KOPT-K1 (cell line): Measurements from ENCODE around the gene MELTF.
A peak's percentile ranks its signal among the peaks of the same experiment; 100 is the strongest.

ENCODE experiments used
- H3K27ac ChIP-seq: fragments of 200-600 bp; sonication (generic); 2 replicates; pipeline ENCODE4 v1.5.1; 2016; ENCODE audit warnings: antibody characterized with exemption, mild to moderate bottlenecking, low read depth, low read length; ENCODE audit not compliant: poor library complexity, severe bottlenecking
- H3K36me3 ChIP-seq: fragments of 200-600 bp; sonication (generic); 2 replicates; pipeline ENCODE4 v1.5.1; 2017; ENCODE audit warnings: antibody characterized with exemption, mild to moderate bottlenecking, low read length, moderate library complexity; ENCODE audit not compliant: insufficient read depth
- H3K9me3 ChIP-seq: fragments of 200-600 bp; sonication (generic); 2 replicates; pipeline ENCODE4 v1.5.1; 2017; ENCODE audit warnings: antibody characterized with exemption, low read length, mild to moderate bottlenecking; ENCODE audit not compliant: insufficient read depth, poor library complexity, severe bottlenecking

The MELTF gene

DNA sequence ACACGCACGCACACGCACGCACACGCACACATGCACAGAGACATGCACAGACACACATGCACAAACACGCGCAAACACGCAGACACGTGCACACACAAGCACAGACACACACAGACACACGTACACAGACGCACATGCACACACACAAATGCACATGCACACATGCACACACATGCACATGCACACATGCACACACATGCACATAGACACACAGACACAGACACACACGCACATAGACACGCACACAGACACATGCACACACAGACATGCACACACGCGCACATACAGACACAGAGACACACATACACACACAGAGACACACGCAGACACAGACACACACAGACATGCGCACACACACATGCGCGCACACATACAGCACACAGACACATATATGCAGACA is 34.6 kb downstream of the MELTF start:
- H3K36me3 ChIP-seq = no peaks in the 10 kb centered on the region
- peak overlapping the region; percentile 54 for H3K27ac ChIP-seq
- H3K9me3 ChIP-seq = no peaks in the 10 kb centered on the region

DNA sequence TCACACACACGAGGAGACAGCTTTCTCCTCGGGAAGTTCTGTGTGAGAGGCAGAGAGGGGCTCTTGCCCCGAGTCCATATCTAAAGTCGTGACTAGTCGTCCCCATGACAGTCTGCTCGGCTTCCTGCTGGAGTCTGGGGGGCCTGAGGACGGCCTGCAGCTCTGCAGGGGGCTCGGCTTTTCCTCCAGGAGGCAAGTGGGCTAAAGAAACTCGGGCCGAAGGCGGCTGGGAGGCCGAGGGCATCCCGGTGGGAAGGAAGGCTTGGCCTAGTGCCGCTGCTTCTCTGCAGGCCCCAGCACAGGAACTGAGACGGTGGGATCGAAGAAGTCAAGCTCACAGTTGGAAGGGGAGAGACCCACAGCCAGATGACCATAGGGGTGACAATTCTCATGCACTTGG is 35.6 kb downstream of the MELTF start:
- Histone ChIP-seq H3K27ac (no peak overlapping the region), H3K9me3 (no peaks in the 10 kb centered on the region), H3K36me3 (no peaks in the 10 kb centered on the region)

DNA sequence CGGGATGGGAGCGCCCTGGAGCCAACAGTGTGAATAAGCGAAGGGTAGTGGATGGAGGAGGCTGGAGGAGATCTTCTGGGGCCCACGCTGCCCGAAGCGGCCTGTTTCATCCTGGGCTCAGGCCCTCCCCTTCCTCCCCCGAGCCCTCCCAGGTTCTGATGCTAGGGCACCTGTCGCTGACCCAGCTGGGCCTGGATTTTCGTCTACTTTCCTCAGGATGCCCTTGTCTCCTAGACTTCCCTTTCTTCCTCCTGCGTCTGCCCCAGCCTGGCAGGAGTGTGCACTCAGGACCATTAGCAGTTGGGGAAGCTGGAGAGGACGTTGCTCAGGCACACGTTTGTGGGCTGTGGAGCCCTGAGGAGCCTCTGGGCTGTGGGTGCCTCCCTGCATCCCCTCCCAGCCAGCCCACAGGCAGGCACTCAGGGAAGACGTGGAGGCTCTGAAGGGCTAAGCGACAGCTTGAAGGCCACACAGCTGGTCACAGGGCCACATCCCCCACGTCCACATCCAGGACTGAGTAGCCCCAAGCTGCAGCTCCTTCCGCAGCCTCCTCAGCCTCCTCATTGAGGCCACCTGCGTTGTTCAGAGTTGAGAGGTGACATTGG is 37.1 kb downstream of the MELTF start:
- no peaks in the 10 kb centered on the region for H3K36me3 ChIP-seq
- no peak overlapping the region for H3K27ac ChIP-seq
- H3K9me3 ChIP-seq = no peaks in the 10 kb centered on the region

DNA sequence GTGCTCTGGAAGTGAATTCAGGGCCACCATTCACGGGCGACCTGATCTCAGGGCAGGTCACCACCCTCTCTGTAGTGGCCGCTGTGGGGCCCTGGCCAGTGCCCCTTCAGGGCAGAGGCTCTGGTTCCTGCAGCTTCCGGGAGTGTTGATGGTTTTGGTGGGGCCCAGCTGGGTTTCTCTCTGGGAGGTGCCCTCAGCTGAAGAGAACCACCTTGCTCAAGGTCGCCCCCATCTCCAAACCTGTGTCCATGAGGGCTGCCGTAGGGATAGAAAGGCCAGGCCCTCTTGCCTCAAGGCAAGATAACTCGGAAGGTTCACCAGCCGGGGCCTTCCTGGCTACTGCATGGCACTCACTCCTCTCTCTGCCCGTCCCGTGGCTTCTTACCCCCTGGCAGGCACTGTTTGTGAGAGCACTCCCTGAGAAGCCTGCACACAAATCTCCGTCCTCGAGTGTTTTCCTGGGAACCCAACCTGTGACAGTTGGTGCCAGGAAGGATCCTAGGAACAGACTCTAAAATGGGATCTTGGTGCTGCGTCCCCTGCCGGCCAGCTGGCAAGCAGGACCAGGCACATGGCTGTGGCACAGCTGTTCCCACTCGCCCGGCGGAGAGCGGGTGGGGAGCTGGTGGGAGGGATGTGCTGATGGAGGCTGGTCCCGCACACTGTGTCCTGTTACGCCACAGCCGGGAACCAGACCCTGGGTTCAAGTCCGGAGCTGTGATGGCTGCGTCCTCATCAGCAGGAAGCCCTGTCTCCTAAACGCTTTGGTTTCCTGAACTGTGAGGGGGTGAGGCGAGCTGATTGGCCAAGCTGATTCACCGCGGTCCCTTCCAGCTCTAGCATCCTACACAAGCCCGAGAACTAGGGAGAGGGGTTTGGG is 37.8 kb downstream of the MELTF start:
- Histone ChIP-seq H3K36me3 (no peaks in the 10 kb centered on the region), H3K9me3 (no peaks in the 10 kb centered on the region), H3K27ac (no peak overlapping the region)

DNA sequence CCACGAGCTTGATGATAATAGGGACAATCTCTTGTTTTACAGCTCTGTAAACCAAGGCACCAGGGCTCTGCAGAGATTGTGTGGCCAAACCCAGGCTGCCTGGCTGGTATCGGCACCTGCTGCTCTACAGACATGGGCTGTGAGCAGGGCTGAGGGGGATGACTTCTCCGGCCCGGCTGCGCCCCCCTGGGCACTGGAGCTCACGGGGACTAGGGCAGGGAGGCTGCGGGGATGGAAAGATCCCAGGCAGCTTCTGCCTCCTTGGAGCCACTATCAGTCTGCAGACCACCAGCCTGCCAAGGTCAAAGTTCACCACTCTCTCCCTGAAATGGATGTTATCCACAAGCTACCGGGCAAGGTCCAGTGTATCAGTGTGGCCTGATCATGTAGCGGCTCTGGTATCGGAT is 39.0 kb downstream of the MELTF start:
- H3K27ac ChIP-seq = no peak overlapping the region
- H3K36me3 ChIP-seq = no peaks in the 10 kb centered on the region

DNA sequence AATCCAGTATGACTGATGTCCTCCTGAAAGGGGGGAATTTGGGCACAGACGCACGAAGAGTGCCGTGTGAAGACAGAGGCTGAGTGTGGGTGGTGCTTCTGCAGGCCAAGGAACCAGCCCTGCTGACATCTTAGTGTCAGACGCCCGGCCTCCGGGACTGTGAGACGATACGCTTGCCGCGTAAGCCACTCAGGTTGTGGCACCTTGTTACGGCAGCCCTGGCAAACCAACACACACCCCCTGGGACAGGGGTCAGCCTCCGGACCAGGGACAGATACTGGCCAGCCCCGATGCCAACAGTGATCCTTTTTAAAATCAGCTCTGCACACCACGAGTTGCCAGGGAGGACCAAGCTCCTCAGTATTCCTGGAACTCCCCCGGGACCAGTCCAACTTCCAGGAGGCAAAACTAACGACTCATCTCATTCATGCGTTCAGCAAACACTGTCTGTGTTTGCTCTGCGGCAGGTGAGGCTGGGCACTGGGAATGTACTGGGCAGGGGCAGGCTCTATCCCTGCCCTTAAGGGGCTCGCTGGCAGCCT is 39.8 kb downstream of the MELTF start:
- Histone ChIP-seq H3K27ac (no peak overlapping the region), H3K36me3 (no peaks in the 10 kb centered on the region), H3K9me3 (no peaks in the 10 kb centered on the region)

More for the DNA sequence above, 39.0 kb downstream of the MELTF start:
- H3K9me3 ChIP-seq = no peaks in the 10 kb centered on the region

DNA sequence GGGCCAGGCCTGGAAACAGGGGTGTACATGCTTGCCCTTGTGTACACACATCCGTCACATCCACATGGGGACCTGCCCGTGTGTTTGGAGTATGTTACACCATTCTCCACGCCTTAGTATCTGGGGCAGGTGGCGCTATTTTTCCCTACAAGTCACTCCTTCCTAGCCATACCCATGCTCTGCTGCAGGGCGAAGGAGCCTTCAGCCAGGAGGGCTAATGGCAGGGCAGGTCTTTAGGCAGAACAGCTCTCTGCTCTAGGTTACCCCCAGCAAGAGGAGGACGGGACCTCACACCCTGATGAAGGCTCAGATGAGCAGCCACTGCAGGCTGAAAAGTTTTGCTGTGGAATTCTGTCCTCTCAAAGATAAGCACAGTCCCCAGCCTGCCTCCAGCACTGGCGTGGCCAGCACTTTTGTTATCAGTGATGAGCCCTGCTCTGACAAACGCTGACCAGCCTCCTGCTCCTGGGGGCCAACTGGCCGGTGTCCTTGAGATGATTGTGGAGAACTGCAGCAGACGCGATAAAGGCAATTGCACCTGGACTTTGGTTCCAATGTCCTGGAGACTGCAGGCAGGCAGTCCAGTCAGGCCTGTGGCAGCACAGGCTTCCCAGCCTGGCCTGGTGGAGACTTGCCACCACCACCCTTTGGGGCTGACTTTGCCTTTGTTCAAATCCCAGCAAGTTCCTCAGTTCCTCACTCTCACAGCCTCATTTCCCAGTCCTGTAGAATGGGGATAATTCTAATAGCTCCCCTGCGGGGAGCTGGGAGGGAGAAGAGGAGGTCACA is 41.2 kb downstream of the MELTF start:
- Histone ChIP-seq H3K9me3 (peaks cover 2% of the 10 kb centered on the region), H3K27ac (no peak overlapping the region), H3K36me3 (no peaks in the 10 kb centered on the region)

DNA sequence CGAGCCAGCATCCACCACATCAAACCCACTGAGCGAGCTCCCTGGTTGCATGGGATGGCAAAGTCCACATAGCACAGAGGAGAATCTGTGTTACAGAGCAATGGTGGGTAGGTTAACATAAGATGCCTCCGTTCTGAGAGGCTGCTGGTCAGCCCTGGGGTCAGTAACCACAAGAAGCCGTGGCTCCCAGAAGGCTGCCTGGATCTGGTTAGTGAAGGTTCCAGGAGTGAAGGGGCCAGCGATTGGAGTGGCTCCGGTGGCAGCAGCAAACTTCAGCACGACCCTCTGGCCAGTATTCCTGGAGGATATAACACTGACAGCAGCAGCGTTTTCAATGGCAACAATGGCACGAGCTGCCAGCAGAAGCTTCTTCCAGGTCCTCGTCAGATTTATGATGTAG is 42.6 kb downstream of the MELTF start:
- H3K9me3 ChIP-seq = peaks cover 12% of the 10 kb centered on the region
- no peak overlapping the region for H3K27ac ChIP-seq
- H3K36me3 ChIP-seq = no peaks in the 10 kb centered on the region

DNA sequence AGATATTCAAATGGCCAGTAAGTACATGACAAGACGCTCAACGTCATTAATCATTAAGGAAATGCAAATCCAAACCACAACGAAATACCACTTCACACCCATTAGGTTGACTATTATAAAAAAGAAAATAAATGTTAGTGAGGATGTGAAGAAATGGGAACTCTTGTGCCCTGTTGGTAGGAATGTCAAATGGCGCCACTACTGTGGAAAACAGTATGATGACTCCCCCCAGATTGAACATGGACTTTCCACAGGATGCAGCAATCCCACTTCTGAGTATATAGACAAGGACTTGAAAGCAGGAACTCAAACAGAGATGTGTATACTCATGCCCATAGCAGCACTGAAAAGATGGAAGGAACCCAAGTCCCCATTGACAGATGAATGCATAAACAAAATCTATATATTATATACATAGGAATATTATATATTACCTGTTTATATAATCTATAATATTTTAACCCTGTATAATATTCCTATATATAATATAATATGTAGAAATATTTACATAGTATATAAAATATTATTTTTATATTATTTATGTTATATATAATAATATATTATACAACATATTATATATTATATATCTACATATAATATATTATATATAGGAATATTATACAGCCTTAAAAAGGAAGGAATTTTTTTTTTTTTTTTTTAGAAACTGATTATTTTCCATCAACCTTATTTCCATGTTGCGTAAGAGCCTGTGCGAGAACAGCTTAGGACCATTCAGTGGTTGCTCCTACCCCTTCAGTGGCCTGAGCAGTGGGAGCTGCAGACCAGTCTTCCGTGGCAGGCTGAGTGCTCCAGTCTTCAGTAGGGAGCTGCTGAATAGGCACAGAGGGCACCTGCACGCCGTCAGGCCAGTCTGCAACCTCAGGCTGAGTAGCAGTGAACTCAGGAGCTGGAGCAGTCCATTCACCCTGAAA is 43.4 kb downstream of the MELTF start:
- Histone ChIP-seq H3K36me3 (no peaks in the 10 kb centered on the region), H3K27ac (no peak overlapping the region), H3K9me3 (peaks cover 15% of the 10 kb centered on the region)

DNA sequence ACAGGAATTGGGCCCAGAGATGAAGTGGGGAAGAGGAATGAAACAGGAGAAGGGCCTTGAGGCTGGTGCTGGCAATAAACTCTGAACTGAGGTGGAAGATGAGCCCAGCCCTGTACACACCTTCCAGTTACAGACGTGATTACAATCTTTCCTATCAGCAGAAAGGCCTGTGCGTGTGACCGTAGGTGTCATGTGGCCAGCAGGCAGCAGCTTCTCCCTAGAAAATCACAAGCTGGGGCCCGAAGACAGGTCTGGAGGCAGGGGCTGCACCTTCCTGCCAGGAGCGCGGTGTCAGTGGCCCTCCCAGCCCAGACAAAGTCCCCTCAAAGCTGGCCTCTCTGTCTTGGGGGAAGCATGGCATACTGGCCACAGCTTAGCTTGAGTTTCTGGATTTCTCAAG is 44.3 kb downstream of the MELTF start:
- Histone ChIP-seq H3K27ac (no peak overlapping the region), H3K9me3 (peaks cover 15% of the 10 kb centered on the region), H3K36me3 (no peaks in the 10 kb centered on the region)

DNA sequence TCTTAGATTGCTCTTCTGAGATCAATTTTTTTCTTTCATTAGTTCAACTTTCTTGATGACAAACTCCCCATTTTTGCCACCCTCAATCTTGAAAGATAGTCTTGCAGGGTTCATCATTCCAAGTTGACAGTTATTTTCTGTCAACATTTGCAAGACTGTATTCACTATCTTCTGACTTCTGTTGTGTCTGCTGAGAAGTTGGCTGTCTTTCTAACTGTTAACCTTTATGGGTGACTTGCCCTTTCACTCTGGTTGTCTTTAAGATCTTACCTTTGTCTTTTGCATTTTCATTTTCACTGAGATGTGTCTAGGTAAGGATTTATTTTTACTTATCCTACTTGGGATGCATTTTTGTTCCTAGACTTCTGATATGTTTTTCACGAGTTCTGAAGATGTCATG is 46.4 kb downstream of the MELTF start:
- Histone ChIP-seq H3K36me3 (no peaks in the 10 kb centered on the region), H3K9me3 (peaks cover 15% of the 10 kb centered on the region), H3K27ac (no peak overlapping the region)

DNA sequence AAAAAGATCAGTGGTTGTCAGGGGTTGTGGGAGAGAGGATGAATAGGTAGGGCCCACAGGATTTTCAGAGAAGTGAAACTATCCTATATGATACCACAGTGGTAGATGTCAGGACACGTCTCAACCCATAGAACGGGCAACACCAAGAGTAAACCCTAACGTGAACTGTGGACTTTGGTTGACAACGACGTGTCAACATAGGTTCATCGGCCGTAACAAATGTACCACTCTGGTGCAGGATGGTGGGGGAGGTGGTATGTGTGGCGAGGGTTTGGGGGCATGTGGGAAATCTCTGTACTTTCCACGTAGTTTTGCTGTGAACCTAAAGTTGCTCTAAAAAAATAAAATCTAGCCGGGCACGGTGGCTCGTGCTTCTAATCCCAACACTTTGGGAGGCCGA is 48.0 kb downstream of the MELTF start:
- Histone ChIP-seq H3K36me3 (no peaks in the 10 kb centered on the region), H3K27ac (no peak overlapping the region), H3K9me3 (peaks cover 15% of the 10 kb centered on the region)

DNA sequence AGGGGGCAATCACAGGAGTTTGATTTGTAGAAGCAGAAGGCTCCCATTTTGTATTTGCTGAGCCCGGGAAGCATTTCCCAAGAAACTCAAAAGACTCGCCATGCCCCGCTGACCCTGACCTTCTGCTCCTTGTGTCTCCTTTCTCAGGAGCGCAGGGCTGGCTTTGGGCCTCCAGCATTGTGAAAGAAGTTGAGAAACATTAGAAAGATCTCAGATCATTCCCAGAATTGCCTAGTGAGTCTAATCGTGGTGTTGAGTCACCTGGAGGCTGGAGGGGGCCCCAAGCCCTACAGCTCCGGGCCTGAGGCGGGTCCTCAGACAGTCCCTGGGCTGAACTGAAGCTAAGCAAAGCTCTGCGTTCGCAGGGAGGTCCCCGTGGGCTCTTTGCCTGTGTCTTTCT is 50.1 kb downstream of the MELTF start:
- no peaks in the 10 kb centered on the region for H3K36me3 ChIP-seq
- H3K9me3 ChIP-seq = peaks cover 15% of the 10 kb centered on the region
- no peak overlapping the region for H3K27ac ChIP-seq

DNA sequence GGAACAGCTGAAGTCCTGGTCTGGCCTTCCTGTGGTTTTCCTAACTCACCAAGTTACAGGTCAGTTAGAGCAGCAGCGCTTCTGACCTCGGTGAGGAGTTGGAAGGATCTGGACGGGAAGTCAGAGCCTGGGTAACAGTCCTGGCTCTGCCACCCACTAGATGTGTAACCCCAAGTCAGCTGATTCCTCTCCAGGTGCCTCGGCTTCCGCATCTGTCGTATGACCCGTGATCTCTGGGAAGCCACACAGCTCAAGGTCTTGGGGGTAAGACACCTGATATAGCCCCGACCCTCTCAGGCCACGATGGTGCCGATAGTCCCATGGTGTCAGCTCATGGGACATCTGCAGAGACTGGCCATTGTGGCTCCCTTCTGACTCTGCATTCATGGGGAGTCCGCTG is 52.7 kb downstream of the MELTF start:
- H3K27ac ChIP-seq = peak overlapping the region; percentile 24

More for the DNA sequence above, 52.7 kb downstream of the MELTF start:
- Histone ChIP-seq H3K9me3 (peaks cover 3% of the 10 kb centered on the region), H3K36me3 (no peaks in the 10 kb centered on the region)
